LNCaP clone FGC (cell line): ENCODE data around the gene ADAMTSL3.

Experiments
- DNase-seq: peaks from one replicate; pipeline ENCODE4 v3.0.0-alpha.2; 2011; ENCODE audit warnings: low read depth
- H3K4me3 ChIP-seq: 2 replicates; pipeline ENCODE4 v1.5.1; 2011; ENCODE audit warnings: mild to moderate bottlenecking, low read depth, low read length, control low read depth
- CTCF ChIP-seq: IDR thresholded peaks from 2 replicates; pipeline ENCODE4 v1.5.1; 2012; ENCODE audit warnings: mild to moderate bottlenecking; ENCODE audit not compliant: control insufficient read depth, insufficient read depth; ENCODE audit errors: extremely low read depth

ADAMTSL3 gene

GRCh38 chr15:83783227-83783626, 129.3 kb downstream of the ADAMTSL3 start:
- no peak for DNase-seq
- H3K4me3 ChIP-seq: no peak overlapping the region
- TF ChIP-seq CTCF: no peak

GRCh38 chr15:83784975-83785374, 131.1 kb downstream of the ADAMTSL3 start:
- no peak overlapping the region for H3K4me3 ChIP-seq
- no peak for TF ChIP-seq CTCF
- DNase-seq: no peak

GRCh38 chr15:83786336-83786735, 132.4 kb downstream of the ADAMTSL3 start:
- no peak overlapping the region for H3K4me3 ChIP-seq
- DNase-seq: no peak
- TF ChIP-seq CTCF: no peak

GRCh38 chr15:83793069-83793468, 139.1 kb downstream of the ADAMTSL3 start:
- no peak overlapping the region for H3K4me3 ChIP-seq
- TF ChIP-seq CTCF: no peak
- DNase-seq: no peak

GRCh38 chr15:83794209-83794608, 140.3 kb downstream of the ADAMTSL3 start:
- H3K4me3 ChIP-seq: no peak overlapping the region
- DNase-seq: no peak
- TF ChIP-seq CTCF: no peak

- no peak for DNase-seq
- H3K4me3 ChIP-seq: no peak overlapping the region
- TF ChIP-seq CTCF: no peak
Observed at GRCh38 chr15:83809345-83809744, 155.4 kb downstream of the ADAMTSL3 start.

- H3K4me3 ChIP-seq: no peak overlapping the region
- TF ChIP-seq CTCF: no peak
- no peak for DNase-seq
Observed at GRCh38 chr15:83810110-83810509, 156.2 kb downstream of the ADAMTSL3 start.
